NCI-H187 (cell line): ENCODE data around the gene PPP4C.
"Not testable (repeated sequence)": the region's sequence is repeated elsewhere in the genome, so short reads cannot be mapped to it uniquely, and the experiment has no call there.

ENCODE experiments used
- DNase-seq, 2 experiments: peaks; one replicate each; lab custom pipeline; 2025; lab: John Stamatoyannopoulos, UW

The PPP4C gene

GRCh38 chr16:30075503-30076275, at the start of gene PPP4C:
Gene PPP4C, plus strand, starts transcription at chr16:30075994. Its CDS starts 384 bp downstream, at chr16:30076378.
- DNase-seq = peak; percentile 20 to 26

DNA sequence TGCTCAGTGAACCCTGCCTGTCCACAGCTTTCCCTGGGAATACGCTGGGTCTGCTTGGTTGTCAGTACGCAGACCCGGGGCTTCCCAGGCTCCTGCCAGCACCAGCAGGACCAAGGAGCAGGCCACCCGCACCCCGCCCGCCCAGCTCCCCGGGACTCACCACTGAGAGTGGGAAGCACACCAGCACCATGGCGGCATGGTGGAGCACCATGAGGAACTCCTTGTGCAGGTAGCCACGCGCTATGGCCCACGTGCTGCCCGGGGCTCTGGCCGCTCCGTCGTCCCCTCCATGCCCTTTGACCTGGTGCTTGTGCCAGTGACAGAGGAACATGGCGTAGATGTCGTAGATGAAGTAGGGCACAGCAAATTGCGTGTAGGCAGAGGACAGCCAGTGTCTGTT, 49.3 kb upstream of the PPP4C start:
- no peak for DNase-seq

GRCh38 chr16:30027588-30028437, 48.0 kb upstream of the PPP4C start:
- DNase-seq = no peak

DNA sequence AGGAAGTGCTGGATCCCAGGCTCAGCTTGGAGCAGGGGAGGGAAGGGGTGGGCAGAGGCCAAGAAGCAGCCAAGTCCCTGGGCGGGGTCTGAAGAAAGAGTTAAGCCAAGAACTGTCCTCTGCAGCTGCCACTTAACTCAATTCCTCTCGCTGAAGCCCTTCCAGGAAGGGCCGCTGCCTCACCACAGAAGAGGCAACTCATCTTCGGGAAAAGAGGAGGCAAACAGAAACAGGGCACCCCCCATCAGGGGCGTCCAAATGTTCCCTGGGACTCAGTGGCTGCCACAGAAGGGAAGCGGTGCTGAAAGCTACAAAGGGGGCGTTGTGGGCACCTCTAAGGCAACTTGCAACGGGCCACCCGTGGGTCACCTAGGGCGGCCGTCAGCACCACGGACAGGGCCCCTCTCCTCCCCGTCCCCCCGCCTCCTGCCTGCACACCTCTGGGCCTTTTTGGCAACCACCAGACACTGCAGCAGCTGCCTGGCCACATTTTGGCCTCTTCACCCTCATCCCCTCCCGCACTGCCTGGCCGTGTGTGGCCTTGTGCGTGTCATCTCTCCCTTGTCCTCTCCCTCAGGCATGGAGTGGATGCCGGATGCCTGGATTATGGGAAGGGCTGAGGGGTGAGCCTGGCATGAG, 47.2 kb upstream of the PPP4C start:
- DNase-seq = no peak

DNA sequence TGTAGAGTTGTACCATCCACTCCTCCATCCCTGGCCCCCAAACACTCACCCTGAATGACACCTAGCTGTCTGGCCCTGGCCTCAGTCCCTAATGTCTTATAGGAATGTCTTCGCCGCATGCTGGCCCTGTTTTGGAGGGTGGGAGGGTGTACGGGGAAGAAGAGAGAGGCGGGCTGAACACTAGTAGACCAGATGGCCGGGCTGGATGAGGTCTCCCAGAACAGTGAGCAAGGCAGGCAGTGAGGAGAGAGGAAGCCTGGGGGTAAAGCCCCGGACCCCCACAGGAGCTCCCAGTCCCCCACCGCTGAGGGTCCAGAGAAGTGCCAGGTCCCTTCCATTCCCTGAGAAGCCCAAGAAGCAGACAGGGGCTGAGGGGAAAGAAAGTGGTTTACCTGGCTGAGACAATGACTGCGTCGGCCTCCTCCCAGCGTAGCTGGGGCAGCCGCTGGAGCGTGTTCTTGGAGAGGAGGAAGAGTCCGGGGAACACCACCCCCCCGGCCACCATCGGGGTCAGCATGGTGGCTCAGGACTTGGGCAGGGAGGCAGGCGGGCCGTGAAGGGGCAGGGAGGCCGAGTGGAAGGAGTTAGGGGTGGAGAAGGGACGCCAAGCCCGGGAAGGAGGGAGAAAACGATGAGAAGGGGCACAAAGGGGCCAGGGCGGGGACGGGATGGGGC, 45.6 kb upstream of the PPP4C start:
- no peak for DNase-seq

DNA sequence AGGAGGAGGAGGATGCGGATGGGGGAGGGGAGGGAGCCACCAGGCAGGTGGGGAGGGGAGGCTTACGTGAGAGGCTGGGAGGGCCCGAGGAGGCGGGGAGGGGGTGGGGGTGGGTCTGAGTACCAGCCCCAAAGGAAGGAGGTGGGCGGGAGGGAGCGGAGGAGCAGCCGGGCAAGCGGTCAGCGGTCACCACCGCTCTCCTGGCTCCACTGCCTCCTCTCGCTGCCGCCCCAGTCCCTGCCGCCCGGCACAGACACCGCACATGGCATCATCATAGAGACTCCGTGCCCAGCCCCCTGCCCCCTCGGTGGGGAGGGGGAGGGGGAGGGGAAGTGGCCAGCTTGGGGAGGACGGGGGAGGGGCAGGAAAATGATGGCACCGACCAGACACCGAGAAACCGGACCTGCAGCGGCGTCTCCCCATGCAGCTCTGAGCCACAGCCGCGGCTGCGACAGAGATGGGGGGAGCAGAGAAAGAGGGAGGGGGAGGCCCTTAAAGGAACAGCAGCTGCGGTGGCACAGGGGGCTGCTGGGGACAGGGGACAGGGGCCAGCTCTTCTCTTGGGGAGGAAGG, 44.9 kb upstream of the PPP4C start, which contains the start of gene TLCD3B:
Gene TLCD3B, minus strand, starts transcription at position 431 of the 573 bp plus-strand sequence. CDS start 744 bp downstream, outside the sequence.
- no peak for DNase-seq

- no peak for DNase-seq
These were observed 44.3 kb upstream of the PPP4C start for GRCh38 chr16:30031477-30031918.

DNA sequence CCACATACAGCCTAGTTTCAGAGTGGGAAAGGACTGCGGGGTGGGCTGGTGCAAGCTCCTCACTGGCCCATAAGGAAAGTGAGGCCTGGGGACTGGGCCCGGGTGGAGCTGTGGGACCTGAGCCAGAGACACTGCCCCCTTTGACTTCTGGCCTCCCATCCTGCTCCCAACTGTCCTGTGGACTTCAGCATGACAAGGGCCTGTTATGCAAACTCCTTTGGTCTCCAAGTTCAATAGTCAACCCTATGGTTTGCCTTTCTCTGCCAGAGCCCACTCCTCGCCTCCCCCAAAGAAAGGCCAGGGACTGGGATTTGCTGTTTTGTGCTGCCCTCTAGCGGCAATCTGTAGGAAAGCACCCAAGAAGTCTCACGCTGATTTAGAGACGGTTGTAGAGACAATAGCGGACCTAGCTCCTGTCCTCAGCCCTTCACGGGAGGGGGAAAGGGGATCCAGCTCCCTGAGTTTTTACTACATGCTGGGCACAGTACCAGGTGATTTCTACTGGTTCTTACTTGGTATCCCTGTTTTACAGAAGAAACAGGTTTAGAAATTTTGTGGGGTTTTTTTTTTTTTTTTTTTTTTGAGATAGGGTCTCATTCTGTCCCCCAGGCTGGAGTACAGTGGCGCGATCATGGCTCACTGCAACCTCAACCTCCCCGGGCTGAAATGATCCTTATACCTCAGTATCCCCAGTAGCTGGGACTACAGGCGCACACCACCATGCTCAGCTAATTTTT, 43.5 kb upstream of the PPP4C start:
- DNase-seq = peak; percentile 8 to 38

DNA sequence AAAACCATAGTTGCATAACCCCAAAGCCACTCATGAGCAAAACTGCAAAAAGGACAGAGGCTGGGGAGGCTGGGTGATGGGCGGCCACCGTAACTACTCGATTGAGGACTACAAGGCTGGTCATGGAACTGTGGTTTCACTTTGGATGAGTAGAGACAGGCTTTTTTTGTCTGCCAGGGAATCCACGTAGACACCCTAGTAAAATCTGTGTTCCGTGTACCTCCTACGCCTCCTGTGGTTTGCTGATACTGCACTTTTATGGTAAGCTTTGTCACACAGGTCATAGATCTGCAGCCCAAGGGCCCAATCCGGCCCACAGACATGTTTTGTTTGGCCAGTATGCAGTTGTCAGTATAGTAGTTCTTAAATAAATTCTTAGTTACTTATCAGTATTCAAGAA, 42.5 kb upstream of the PPP4C start:
- DNase-seq = no peak

DNA sequence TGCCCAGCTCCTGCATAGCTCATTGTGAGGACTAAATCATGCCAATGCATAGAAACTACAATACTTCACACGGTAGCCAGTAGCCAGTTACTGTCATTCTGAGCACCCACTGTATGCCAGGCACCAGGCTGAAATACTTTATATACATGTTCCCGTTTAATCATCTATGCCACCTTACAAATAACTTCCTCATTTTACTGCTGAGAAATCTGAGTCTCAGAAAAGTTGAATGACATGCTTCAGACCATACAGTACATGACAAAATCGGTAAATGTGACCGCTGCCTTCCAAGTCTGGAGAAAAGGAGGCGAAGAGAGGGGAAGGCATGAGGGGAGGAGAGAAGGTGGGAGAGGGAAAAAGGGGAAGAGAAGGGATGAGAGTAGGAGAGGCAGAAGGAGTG, 35.6 kb upstream of the PPP4C start:
- no peak for DNase-seq

- DNase-seq = not testable (repeated sequence)
These were observed 35.1 kb upstream of the PPP4C start for GRCh38 chr16:30040690-30041089.

GRCh38 chr16:30041841-30042240, 34.0 kb upstream of the PPP4C start:
- no peak for DNase-seq

DNA sequence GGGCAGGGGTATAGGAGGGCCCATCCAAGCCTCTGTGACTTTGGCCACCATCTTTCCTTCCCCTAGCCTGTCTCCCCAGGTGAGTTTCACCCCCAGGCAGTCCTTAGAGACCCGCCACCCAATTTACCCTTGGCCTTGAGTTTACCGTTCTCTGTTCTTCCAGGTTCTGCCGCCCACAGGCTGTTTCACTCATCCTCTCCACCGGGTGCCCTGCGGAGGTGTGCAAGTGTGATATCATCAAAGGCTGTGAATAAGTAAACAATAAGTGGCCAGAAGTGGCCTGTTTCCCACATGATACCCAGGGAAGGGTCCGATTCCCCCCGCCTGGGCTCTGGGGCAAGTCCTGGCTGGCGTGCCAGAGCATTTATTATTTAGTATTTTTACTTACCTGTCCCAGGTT, 29.6 kb upstream of the PPP4C start:
- DNase-seq = no peak

DNA sequence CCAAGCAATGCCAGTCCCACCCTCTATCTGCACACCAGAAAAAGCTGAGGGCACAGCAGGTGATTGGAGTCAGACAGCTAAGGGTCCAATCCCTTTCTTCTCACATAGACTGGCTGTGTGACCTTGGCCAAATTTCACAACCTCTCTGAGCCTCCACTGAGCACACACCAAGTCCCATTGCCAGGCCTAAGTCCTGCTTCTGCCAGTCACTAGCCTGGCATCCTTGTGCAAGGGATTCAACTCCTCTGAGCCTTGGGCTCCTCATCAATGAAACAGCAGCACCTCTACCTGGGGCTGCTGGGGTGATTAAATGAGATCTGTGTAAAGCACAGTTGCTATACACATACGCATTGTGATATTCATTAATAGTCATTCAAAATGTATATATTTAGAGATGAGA, 29.2 kb upstream of the PPP4C start:
- DNase-seq = no peak

GRCh38 chr16:30049871-30050270, 25.9 kb upstream of the PPP4C start:
- no peak for DNase-seq

DNA sequence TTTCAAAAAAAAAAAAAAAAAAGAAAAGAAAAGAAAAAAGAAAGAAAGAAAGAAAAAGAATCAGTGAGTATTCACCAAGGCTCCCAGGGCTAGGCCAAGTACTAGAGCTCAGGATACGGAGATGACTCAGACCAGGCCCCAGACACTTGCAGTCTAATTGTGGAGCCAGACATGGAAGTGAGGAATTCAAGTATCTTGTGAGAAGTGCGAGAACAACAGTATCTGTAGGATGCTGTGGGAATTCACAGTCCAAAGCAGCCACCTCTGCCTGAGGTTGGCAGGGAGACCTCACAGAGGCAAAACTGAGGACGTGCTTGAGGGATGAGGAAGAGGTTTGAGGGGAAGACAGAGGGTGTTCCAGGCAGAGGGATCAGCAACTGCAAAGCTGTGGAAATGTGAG, 24.3 kb upstream of the PPP4C start:
- DNase-seq = no peak

DNA sequence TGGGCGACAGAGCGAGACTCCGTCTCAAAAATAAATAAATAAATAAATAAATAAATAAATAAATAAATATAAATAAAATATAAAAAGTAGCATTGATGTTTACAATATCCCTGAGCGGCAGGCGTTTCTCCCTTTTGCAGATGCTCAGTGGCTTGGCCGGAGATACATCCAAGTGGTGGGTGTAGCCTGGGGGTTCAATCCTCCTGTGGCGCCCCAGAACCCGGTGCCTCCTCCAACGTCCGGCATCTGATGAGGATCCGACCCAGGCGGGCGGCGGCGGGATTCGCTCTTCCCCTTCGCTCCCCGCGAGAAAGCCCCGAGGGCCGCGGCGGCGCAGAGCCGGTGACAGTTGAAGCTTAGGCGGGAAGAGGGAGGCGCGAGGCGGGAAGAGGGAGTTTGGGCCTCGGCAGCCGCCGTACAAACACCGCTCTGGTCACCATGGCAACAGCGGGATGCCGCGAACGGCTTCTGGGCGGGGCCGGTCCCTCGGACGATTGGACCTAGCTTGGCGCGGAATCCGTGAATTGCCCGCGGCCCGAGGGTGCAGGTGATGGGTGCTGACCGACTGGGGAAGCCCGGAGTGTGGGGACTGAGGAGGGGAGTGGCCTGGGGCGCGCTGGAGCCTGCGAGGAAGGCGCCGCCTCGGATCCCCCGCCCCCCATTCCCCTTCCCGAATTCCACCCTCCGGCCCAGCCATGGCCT, 23.0 kb upstream of the PPP4C start:
- DNase-seq = peak; percentile 39 to 68

- no peak for DNase-seq
These were observed 22.3 kb upstream of the PPP4C start for GRCh38 chr16:30053376-30054015.

- DNase-seq = no peak
These were observed 21.3 kb upstream of the PPP4C start for GRCh38 chr16:30054451-30054850.
